SK-N-SH (cell line): ENCODE measurements around the gene SRRM1. TPM values are rescaled to one million over a fixed set of nuclear protein-coding genes. Genes with fewer than 3 reads are reported as not detected.
"Not testable (repeated sequence)": the region's sequence is repeated elsewhere in the genome, so short reads cannot be mapped to it uniquely, and the experiment has no call there.

ENCODE experiments used
- CTCF ChIA-PET: fragments of 300-600, 350-600 bp; formaldehyde crosslinking; extraction: SDS; loops from one replicate; lab custom pipeline; 2021; lab: Yijun Ruan, JAX
- POLR2A ChIA-PET: fragments of 350-600 bp; sonication (Branson Sonifier 250); formaldehyde crosslinking; extraction: SDS; loops from one replicate; lab custom pipeline; 2020; ENCODE audit warnings: antibody characterized with exemption, inconsistent platforms; lab: Yijun Ruan, JAX
- DNase-seq: peaks from one replicate; pipeline ENCODE4 v3.0.0; 2012
- H2AFZ ChIP-seq: fragments of 200-600 bp; sonication (generic); 2 replicates; pipeline ENCODE4 v1.8.1; 2016; ENCODE audit warnings: antibody characterized with exemption, mild to moderate bottlenecking, low read depth
- H3F3A ChIP-seq: fragments of 200-600 bp; sonication (generic); replicated peaks from 2 replicates; pipeline ENCODE3; 2016; ENCODE audit warnings: antibody characterized with exemption, mild to moderate bottlenecking; ENCODE audit not compliant: insufficient read depth
- H3K27ac ChIP-seq, 2 experiments: fragments of 200-500 bp in 1 of 2; fragments of 200-600 bp in 1 of 2; sonication (Bioruptor generic) in 1 of 2; sonication (generic), shearing (Covaris generic) in 1 of 2; 2 replicates each; pipeline versions ENCODE4 v1.5.1 to v1.6.1; 2014 to 2016; ENCODE audit warnings: low read depth in 2 of 2, inconsistent platforms in 1 of 2, low read length in 1 of 2, mild to moderate bottlenecking in 1 of 2, mixed read lengths in 1 of 2
- H3K27me3 ChIP-seq: fragments of 200-600 bp; sonication (generic), shearing (Covaris generic); 2 replicates; pipeline ENCODE4 v1.6.1; 2016; ENCODE audit warnings: mixed run types; ENCODE audit not compliant: insufficient read depth
- H3K36me3 ChIP-seq, 2 experiments: fragments of 200-500 bp in 1 of 2; fragments of 200-600 bp in 1 of 2; sonication (Bioruptor generic) in 1 of 2; sonication (generic) in 1 of 2; replicated peaks in 1 of 2; 2 replicates each; pipeline versions ENCODE3 to v1.5.1; 2014 to 2016; ENCODE audit warnings: low read length in 1 of 2, mild to moderate bottlenecking in 1 of 2; ENCODE audit not compliant: insufficient read depth in 2 of 2, control insufficient read depth in 1 of 2
- H3K4me1 ChIP-seq, 2 experiments: fragments of 200-500 bp in 1 of 2; fragments of 200-600 bp in 1 of 2; sonication (Bioruptor generic) in 1 of 2; sonication (generic), shearing (Covaris generic) in 1 of 2; 2 replicates each; pipeline versions ENCODE4 v1.5.1 to v1.6.1; 2014 to 2016; ENCODE audit warnings: low read depth in 1 of 2, low read length in 1 of 2, mixed run types in 1 of 2; ENCODE audit not compliant: insufficient read depth in 2 of 2, control insufficient read depth in 1 of 2
- H3K4me2 ChIP-seq: fragments of 200-600 bp; sonication (generic), shearing (Covaris generic); 2 replicates; pipeline ENCODE4 v1.6.1; 2017; ENCODE audit warnings: mixed run types
- H3K4me3 ChIP-seq, 2 experiments: fragments of 200-500 bp in 1 of 2; fragments of 200-600 bp in 1 of 2; sonication (Bioruptor generic) in 1 of 2; sonication (generic), shearing (Covaris generic) in 1 of 2; 2 replicates each; pipeline versions ENCODE4 v1.5.1 to v1.8.1; 2014 to 2016; ENCODE audit warnings: low read depth in 2 of 2, inconsistent platforms in 1 of 2, low read length in 1 of 2, mild to moderate bottlenecking in 1 of 2, mixed read lengths in 1 of 2, moderate library complexity in 1 of 2
- H3K79me2 ChIP-seq: fragments of 200-600 bp; sonication (generic); 2 replicates; pipeline ENCODE4 v1.8.1; 2017; ENCODE audit warnings: mild to moderate bottlenecking; ENCODE audit not compliant: insufficient read depth
- H3K9ac ChIP-seq: fragments of 200-600 bp; sonication (generic); 2 replicates; pipeline ENCODE4 v1.6.1; 2017; ENCODE audit warnings: mixed run types
- H3K9me2 ChIP-seq: fragments of 200-600 bp; sonication (generic); 2 replicates; pipeline ENCODE4 v1.6.1; 2017; ENCODE audit warnings: mixed run types
- H3K9me3 ChIP-seq: fragments of 200-600 bp; sonication (generic); 2 replicates; pipeline ENCODE4 v1.6.1; 2017; ENCODE audit warnings: mixed run types, mild to moderate bottlenecking, moderate library complexity
- H4K20me1 ChIP-seq: fragments of 200-600 bp; sonication (generic); 2 replicates; pipeline ENCODE4 v1.6.1; 2017; ENCODE audit warnings: mild to moderate bottlenecking, mixed run types; ENCODE audit not compliant: insufficient read depth
- CHD2 ChIP-seq: fragments of 150-350 bp; IDR thresholded peaks from 2 replicates; pipeline ENCODE4 v1.6.1; 2018; ENCODE audit warnings: low read length; ENCODE audit not compliant: partially characterized antibody
- EP300 ChIP-seq, 2 experiments: IDR thresholded peaks; 2 replicates each; pipeline versions ENCODE4 v1.4.0 to v1.6.1; 2012; ENCODE audit warnings: borderline replicate concordance in 1 of 2, low read depth in 1 of 2, low read length in 1 of 2
- FOSL2 ChIP-seq: IDR thresholded peaks from 2 replicates; pipeline ENCODE4 v1.4.0; 2012; ENCODE audit warnings: low read depth, mild to moderate bottlenecking, moderate library complexity, borderline replicate concordance
- FOXJ3 ChIP-seq: sonication (generic); formaldehyde crosslinking; IDR thresholded peaks from 2 replicates; pipeline ENCODE4 v1.5.1; 2020; ENCODE audit warnings: mild to moderate bottlenecking, missing genetic modification reagents
- GABPA ChIP-seq: IDR thresholded peaks from 2 replicates; pipeline ENCODE4 v1.4.0; 2012; ENCODE audit warnings: low read depth, mild to moderate bottlenecking
- GATA2 ChIP-seq: sonication (generic); formaldehyde crosslinking; IDR thresholded peaks from 2 replicates; pipeline ENCODE4 v1.5.0; 2020; ENCODE audit warnings: mild to moderate bottlenecking, missing genetic modification reagents
- IRF3 ChIP-seq: fragments of 150-350 bp; IDR thresholded peaks from 2 replicates; pipeline ENCODE4 v1.6.1; 2016; ENCODE audit warnings: mild to moderate bottlenecking, low read depth, low read length
- JUND ChIP-seq: IDR thresholded peaks from 2 replicates; pipeline ENCODE4 v1.4.0; 2012
- MEF2A ChIP-seq: IDR thresholded peaks from 2 replicates; pipeline ENCODE4 v1.4.0; 2012; ENCODE audit warnings: low read depth, borderline replicate concordance
- MXI1 ChIP-seq: IDR thresholded peaks from 2 replicates; pipeline ENCODE4 v1.6.1; 2012; ENCODE audit warnings: mild to moderate bottlenecking, low read depth, low read length, improper control_type of control experiment
- NFIC ChIP-seq: IDR thresholded peaks from 2 replicates; pipeline ENCODE4 v1.4.0; 2012; ENCODE audit warnings: borderline replicate concordance
- PBX3 ChIP-seq: IDR thresholded peaks from 2 replicates; pipeline ENCODE4; 2012
- POLR2AphosphoS5 ChIP-seq: IDR thresholded peaks from 2 replicates; pipeline ENCODE4 v1.6.1; 2012; ENCODE audit warnings: low read depth, low read length
- RAD21 ChIP-seq: IDR thresholded peaks from 2 replicates; pipeline ENCODE4 v1.6.1; 2012; ENCODE audit warnings: mild to moderate bottlenecking, low read length
- RCOR1 ChIP-seq: fragments of 150-350 bp; IDR thresholded peaks from 2 replicates; pipeline ENCODE4 v1.6.1; 2017; ENCODE audit warnings: antibody characterized with exemption, low read length
- RXRA ChIP-seq: IDR thresholded peaks from 2 replicates; pipeline ENCODE4 v1.4.0; 2012; ENCODE audit warnings: low read depth, mild to moderate bottlenecking, borderline replicate concordance
- SIN3A ChIP-seq: IDR thresholded peaks from 2 replicates; pipeline ENCODE4 v1.6.1; 2012; ENCODE audit warnings: low read depth, mild to moderate bottlenecking, low read length, moderate library complexity, borderline replicate concordance
- TCF12 ChIP-seq: IDR thresholded peaks from 2 replicates; pipeline ENCODE4 v1.4.0; 2012
- TEAD4 ChIP-seq: IDR thresholded peaks from 2 replicates; pipeline ENCODE4 v1.4.0; 2012; ENCODE audit warnings: mild to moderate bottlenecking, borderline replicate concordance; ENCODE audit not compliant: insufficient read depth
- WGBS: methylation state at CpG from one replicate; pipeline ENCODE4 v1.1.6; 2017; ENCODE audit warnings: low lambda C conversion rate; 5-methylcytosine and 5-hydroxymethylcytosine counted together
- polyA plus RNA-seq, 3 experiments: library from polyadenylated mRNA; depleted of rRNA; stranded (reverse); fragments of >200 nt; gene quantifications; 2 replicates each; pipeline ENCODE4 v1.2.3, GENCODE V29; 2012

The SRRM1 gene
- polyA plus RNA-seq, 1 of the 3 experiments (the other 2 are of a cell fraction), result 52.3 TPM

GRCh38 chr1:24678421-24678820 lies 35.3 kb downstream of the SRRM1 start:
- H2AFZ ChIP-seq, H3K4me2 ChIP-seq, H3K79me2 ChIP-seq, POLR2A ChIA-PET, DNase-seq, H3K9me3 ChIP-seq, H3K27ac ChIP-seq, H3K27me3 ChIP-seq, H4K20me1 ChIP-seq, H3K9me2 ChIP-seq, H3K4me1 ChIP-seq, H3K4me3 ChIP-seq, H3K9ac ChIP-seq: not testable (repeated sequence)
- CTCF ChIA-PET, result interaction anchor here (2.1 kb wide), 1 partner anchor 152 kb away, joined by 10 read pairs; no protein-coding TSS in a partner anchor
- Histone ChIP-seq H3F3A (peaks cover 25% of the 10 kb centered on the region), H3K36me3 (peaks cover 7 to 25% of the 10 kb centered on the region in 2 experiments)
- 88% methylated on average over 3 of the region's 3 CpGs for WGBS
- TF ChIP-seq FOSL2, result peak; percentile 38; the same call in 1 of the 2 replicates
- peak; percentile 41; the same call in 1 of the 2 replicates for TF ChIP-seq RXRA
- 0 out of 2 replicates have a peak, but pooled peaks have one; percentile 20 for TF ChIP-seq JUND
- peak; percentile 43 for TF ChIP-seq PBX3
- peak; percentile 51; the same call in 1 of the 2 replicates for TF ChIP-seq NFIC

GRCh38 chr1:24679725-24680124 lies 36.6 kb downstream of the SRRM1 start:
- no peak overlapping the region for H3K9ac ChIP-seq
- no peaks in the 10 kb centered on the region for H3K27me3 ChIP-seq
- no peaks in the 10 kb centered on the region for H4K20me1 ChIP-seq
- peaks cover 4 to 7% of the 10 kb centered on the region in 2 experiments; a peak in 1 of 4 replicates for H3K4me1 ChIP-seq
- 63% methylated on average over 4 of the region's 4 CpGs for WGBS
- no peaks in the 10 kb centered on the region for H3K79me2 ChIP-seq
- DNase-seq, result peak; percentile 79
- no peaks in the 10 kb centered on the region for H3K9me3 ChIP-seq
- H3K4me2 ChIP-seq, result no peak overlapping the region
- no peak overlapping the region for H3K27ac ChIP-seq
- no peaks in the 10 kb centered on the region for H3K9me2 ChIP-seq
- ChIA-PET CTCF (interaction anchor here (0.6 to 2.1 kb wide), 6 partner anchors 9 to 289 kb away, joined by 3 to 10 read pairs (median 5); no protein-coding TSS in a partner anchor), POLR2A (interaction anchor here (0.7 kb wide), 2 partner anchors 15 to 84 kb away, joined by 3 to 4 read pairs; no protein-coding TSS in a partner anchor)
- H2AFZ ChIP-seq, result no peak overlapping the region
- TF ChIP-seq TCF12, result peak; percentile 88
- TF ChIP-seq FOXJ3 (CRISPR knock-in tag), result peak; percentile 70
- peak; percentile 100 for TF ChIP-seq RCOR1
- TF ChIP-seq NFIC, result no peak
- TF ChIP-seq GATA2 (CRISPR knock-in tag), result peak; percentile 97
- TF ChIP-seq POLR2AphosphoS5, result peak; percentile 67
- TF ChIP-seq MXI1, result peak; percentile 61; the same call in 1 of the 2 replicates
- no peak for TF ChIP-seq GABPA
- peak; percentile 89 for TF ChIP-seq CHD2
- TF ChIP-seq SIN3A, result no peak
- TF ChIP-seq TEAD4, result no peak
- no peak for TF ChIP-seq IRF3
- peak in 1 of 2 experiments; percentile 97; a peak in 2 of 4 replicates for TF ChIP-seq EP300 (IDR thresholded peaks at IDR 0.05; ENCODE audit: borderline replicate concordance in 1 of 2, low read depth in 1 of 2, low read length in 1 of 2)
- TF ChIP-seq MEF2A, result no peak
- TF ChIP-seq PBX3, result peak; percentile 57; the same call in 1 of the 2 replicates
- no peak for TF ChIP-seq RXRA
- no peak for TF ChIP-seq RAD21
- H3K36me3 ChIP-seq, result peaks cover 2 to 13% of the 10 kb centered on the region in 2 experiments
- H3F3A ChIP-seq, result peaks cover 28% of the 10 kb centered on the region
- no peak overlapping the region for H3K4me3 ChIP-seq
